Breast epithelium (tissue), 3 donors: Measurements from ENCODE around the gene WNT4.

Source experiments
- POLR2AphosphoS5 ChIP-seq, 3 donors: sonication (generic); formaldehyde crosslinking; IDR thresholded peaks; one replicate each; pipeline ENCODE4 v1.6.1; 2017; ENCODE audit warnings: antibody characterized with exemption in 3 of 3
- TF ChIP-seq, protein P1 (sequence below), 3 donors: fragments of 450-650 bp; IDR thresholded peaks; one replicate each; pipeline ENCODE4 v1.5.1; 2016 to 2017; ENCODE audit warnings: antibody characterized with exemption in 3 of 3, mild to moderate bottlenecking in 3 of 3, moderate library complexity in 3 of 3

DNA sequence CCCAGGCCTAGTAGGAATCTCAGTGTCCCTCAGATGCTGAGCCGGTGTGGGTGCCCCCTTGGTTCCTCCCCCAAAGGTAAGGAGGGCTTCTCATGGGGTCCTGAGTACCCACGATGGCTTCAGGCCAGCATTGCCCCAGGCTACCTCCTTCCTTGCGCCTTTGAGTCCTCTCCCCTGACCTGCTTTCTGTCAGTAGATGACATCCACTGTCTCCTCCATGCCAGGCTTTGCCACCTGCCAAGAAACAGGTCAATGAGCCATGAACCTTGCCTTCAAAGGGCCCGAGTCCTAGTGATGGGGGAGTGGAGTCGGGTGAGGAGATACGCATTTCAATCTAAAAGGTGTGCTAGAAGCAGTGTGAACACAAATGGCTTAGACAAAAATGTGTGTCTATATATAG, 15.6 kb downstream of the WNT4 start:
- TF ChIP-seq, protein P1, sequence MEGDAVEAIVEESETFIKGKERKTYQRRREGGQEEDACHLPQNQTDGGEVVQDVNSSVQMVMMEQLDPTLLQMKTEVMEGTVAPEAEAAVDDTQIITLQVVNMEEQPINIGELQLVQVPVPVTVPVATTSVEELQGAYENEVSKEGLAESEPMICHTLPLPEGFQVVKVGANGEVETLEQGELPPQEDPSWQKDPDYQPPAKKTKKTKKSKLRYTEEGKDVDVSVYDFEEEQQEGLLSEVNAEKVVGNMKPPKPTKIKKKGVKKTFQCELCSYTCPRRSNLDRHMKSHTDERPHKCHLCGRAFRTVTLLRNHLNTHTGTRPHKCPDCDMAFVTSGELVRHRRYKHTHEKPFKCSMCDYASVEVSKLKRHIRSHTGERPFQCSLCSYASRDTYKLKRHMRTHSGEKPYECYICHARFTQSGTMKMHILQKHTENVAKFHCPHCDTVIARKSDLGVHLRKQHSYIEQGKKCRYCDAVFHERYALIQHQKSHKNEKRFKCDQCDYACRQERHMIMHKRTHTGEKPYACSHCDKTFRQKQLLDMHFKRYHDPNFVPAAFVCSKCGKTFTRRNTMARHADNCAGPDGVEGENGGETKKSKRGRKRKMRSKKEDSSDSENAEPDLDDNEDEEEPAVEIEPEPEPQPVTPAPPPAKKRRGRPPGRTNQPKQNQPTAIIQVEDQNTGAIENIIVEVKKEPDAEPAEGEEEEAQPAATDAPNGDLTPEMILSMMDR (IDR thresholded peaks at IDR 0.05), result no peak
- TF ChIP-seq POLR2AphosphoS5 (IDR thresholded peaks at IDR 0.05), result no peak
